NCI-H128 (cell line): ENCODE results near the gene ZC3H10.
"Not testable (repeated sequence)": the region's sequence is repeated elsewhere in the genome, so short reads cannot be mapped to it uniquely, and the experiment has no call there.

Experiments used
- DNase-seq: peaks from one replicate; lab custom pipeline; 2025; ENCODE audit not compliant: unreplicated experiment; lab: John Stamatoyannopoulos, UW

Gene ZC3H10

GRCh38 chr12:56101045-56101444 lies 17.0 kb upstream of the ZC3H10 start:
- no peak for DNase-seq

- DNase-seq, result no peak
Observed at GRCh38 chr12:56102683-56103065, 15.4 kb upstream of the ZC3H10 start.

- no peak for DNase-seq
Observed at GRCh38 chr12:56103066-56103711, 14.9 kb upstream of the ZC3H10 start.

GRCh38 chr12:56103823-56104108 lies 14.3 kb upstream of the ZC3H10 start:
- DNase-seq, result no peak

- DNase-seq, result peak; percentile 98
Observed at GRCh38 chr12:56104109-56104814, 13.8 kb upstream of the ZC3H10 start, which contains the start of gene PA2G4. PA2G4 (plus strand) TSS chr12:56104559; CDS start chr12:56104738, 179 bp downstream.

GRCh38 chr12:56104815-56105608 lies 13.1 kb upstream of the ZC3H10 start:
- no peak for DNase-seq

GRCh38 chr12:56105609-56105902 lies 12.5 kb upstream of the ZC3H10 start:
- no peak for DNase-seq

GRCh38 chr12:56107242-56107641 lies 10.8 kb upstream of the ZC3H10 start:
- DNase-seq, result no peak

- DNase-seq, result no peak
Observed at GRCh38 chr12:56110571-56110970, 7.5 kb upstream of the ZC3H10 start.

- DNase-seq, result no peak
Observed at GRCh38 chr12:56114084-56114483, 4.0 kb upstream of the ZC3H10 start.

- no peak for DNase-seq
Observed at GRCh38 chr12:56115329-56115728, 2.7 kb upstream of the ZC3H10 start.

GRCh38 chr12:56116267-56117081 lies 1.6 kb upstream of the ZC3H10 start, which contains the start of gene RPL41:
RPL41 (plus strand) TSS chr12:56116633.
- peak; percentile 94 for DNase-seq

GRCh38 chr12:56117082-56117706 lies 872 bp upstream of the ZC3H10 start:
- DNase-seq, result not testable (repeated sequence)

- no peak for DNase-seq
Observed at GRCh38 chr12:56118688-56119357, 757 bp downstream of the ZC3H10 start.

GRCh38 chr12:56119361-56119796 lies 1.3 kb downstream of the ZC3H10 start:
- DNase-seq, result peak; percentile 71

GRCh38 chr12:56120158-56120846 lies 2.2 kb downstream of the ZC3H10 start:
- no peak for DNase-seq

- no peak for DNase-seq
Observed at GRCh38 chr12:56121204-56121870, 3.3 kb downstream of the ZC3H10 start.

GRCh38 chr12:56122637-56123036 lies 4.6 kb downstream of the ZC3H10 start:
- no peak for DNase-seq

GRCh38 chr12:56124133-56124532 lies 6.1 kb downstream of the ZC3H10 start:
- DNase-seq, result no peak
